Activated CD8-positive, alpha-beta memory T cell treated with anti-CD3 and anti-CD28 coated beads for 24 hours (primary cell): ENCODE measurements around the gene PPP1R12B.
"Not testable (repeated sequence)": the region's sequence is repeated elsewhere in the genome, so short reads cannot be mapped to it uniquely, and the experiment has no call there.

Source experiments
- DNase-seq: peaks from one replicate; pipeline ENCODE4 v3.0.0-alpha.2; 2020

Gene PPP1R12B

GRCh38 chr1:202348005-202348508 lies 442 bp upstream of the PPP1R12B start:
- no peak for DNase-seq

DNA sequence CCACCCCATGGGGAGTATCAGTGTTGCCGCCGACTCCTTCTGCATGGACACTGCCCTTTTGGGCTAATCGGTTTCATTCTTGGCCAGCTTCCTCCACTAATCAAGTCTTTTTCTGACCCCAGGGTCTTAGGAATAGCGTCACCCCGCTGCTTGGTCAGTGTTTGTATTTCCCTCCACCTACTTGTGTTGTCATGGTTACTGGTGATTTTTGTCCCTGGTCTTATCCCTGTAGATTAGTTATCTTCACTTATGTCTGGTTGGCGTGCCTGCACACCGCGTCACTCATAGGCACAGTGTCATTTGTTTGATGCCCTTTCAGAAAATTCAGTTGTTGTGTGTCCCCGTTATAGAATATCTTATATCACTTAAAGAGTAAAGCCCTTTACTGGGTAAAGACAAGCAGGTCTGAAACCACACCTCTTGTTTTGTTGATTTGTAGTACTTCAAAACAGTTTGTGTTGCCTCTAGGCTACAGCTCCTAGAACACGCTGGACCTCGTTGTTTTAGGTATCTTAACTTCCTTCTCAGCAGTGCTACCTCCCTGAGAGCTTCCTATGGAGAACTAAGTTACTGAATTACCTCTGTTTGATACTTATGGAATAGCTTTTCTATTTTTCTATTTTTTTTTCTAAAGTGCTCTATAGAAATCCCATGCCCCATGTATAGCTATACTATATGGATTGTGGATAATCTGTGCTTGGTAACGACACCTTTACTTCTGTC lies 868 bp downstream of the PPP1R12B start:
- no peak for DNase-seq

DNA sequence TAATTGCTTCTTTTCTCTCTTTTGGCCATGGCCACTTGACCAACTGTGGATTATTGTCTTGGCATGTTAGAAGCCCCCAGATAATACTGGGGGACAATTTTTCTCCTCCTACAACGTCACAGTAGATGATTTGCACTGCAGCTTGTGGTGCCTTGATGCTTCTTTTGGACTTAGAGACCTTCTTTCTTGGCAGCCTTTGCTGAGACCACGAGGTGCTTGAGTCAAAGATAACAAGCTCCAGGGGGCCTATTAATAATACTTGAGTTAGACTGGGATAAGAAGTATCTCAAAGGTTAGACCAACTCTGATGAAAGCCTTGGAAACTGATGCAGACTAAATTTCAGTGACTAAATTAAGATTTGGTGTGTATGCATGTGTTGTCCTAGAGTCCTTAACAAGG lies 3.2 kb downstream of the PPP1R12B start:
- no peak for DNase-seq

DNA sequence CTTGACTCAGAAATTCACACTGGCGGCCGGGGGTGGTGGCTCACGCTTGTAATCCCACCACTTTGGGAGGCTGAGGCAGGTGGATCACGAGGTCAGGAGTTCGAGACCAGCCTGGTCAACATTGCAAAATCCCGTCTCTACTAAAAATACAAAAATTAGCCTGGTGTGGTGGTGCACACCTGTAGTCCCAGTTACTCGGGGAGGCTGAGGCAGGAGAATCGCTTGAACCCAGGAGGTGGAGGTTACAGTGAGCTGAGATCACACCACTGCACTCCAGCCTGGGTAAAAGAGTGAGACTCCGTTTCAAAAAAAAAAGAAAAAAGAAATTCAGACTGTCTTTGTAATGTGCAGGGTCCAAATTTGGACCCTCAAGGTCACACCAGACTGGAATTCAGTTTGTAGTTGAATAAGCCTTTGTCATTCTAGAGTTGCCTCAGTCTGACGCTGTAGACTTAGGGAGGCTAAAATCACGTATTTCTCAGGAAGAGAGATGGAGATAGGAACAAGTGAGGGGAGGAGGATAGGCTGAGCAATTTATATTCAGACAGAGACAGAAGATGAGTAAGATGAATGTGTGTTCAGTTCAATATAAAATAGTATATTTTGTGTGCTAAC lies 4.2 kb downstream of the PPP1R12B start:
- DNase-seq: not testable (repeated sequence)

GRCh38 chr1:202355944-202356553 lies 7.5 kb downstream of the PPP1R12B start:
- no peak for DNase-seq

- DNase-seq: no peak
Observed at GRCh38 chr1:202357506-202357905, 9.0 kb downstream of the PPP1R12B start.

GRCh38 chr1:202361224-202361623 lies 12.7 kb downstream of the PPP1R12B start:
- no peak for DNase-seq

DNA sequence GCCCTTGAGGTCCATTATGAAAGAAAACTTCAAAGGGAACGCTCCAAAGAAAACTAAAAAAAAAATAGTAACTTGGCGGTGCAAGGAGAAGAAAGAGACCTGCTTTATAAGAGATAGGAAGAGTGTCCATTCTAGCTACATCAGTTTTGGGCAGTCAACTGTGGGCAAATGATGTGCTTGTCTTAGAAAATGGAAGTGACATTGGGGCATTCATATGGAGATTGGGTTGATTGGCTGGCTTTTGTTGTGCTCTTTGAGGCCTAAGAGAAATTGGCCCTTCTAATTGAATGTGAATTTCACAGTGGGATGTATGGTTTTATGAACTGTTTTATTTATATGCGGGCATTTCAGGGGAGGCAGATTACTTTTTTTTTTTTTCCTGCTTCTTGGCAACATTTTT lies 13.2 kb downstream of the PPP1R12B start:
- DNase-seq: no peak

DNA sequence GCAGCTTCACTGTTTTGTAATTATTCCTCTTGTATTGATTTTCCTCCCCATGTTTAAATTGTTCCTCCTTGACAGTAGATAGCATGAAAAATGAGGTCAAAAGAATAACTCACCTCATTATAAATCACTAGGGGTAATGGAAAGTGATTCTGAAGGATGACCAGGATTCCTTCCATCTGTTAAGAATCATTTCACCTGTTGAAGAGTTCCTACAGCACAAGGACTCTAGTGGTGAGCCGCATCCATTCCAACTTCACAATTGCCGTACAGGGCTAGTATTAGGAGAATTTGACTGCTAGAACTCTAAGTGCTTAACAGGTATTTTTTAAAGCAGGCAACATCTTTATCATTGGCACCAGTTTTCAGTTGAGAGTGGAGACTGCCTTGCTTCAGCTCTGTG lies 13.7 kb downstream of the PPP1R12B start:
- DNase-seq: no peak

GRCh38 chr1:202365092-202365815 lies 16.8 kb downstream of the PPP1R12B start:
- no peak for DNase-seq

DNA sequence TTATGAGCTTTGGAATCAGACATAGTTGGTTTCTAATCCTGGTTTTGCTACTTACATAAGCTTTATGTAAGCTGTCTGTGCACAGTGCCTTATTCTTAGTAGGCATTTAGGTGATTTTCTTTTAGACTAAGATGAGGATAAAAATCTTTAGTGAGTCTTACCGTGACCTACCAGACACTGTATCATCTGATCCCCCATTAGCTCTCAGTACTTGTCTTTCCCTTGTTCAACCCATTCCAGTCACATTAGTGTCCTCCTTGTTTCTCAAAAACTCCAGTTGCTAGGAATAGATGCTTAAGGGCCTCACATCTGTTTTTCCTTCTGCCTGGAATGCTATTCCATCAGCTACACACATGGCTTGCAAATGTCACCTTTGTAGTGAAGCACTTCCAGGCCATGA lies 18.8 kb downstream of the PPP1R12B start:
- DNase-seq: no peak

GRCh38 chr1:202370906-202371305 lies 22.4 kb downstream of the PPP1R12B start:
- not testable (repeated sequence) for DNase-seq

GRCh38 chr1:202374099-202374498 lies 25.6 kb downstream of the PPP1R12B start:
- no peak for DNase-seq

DNA sequence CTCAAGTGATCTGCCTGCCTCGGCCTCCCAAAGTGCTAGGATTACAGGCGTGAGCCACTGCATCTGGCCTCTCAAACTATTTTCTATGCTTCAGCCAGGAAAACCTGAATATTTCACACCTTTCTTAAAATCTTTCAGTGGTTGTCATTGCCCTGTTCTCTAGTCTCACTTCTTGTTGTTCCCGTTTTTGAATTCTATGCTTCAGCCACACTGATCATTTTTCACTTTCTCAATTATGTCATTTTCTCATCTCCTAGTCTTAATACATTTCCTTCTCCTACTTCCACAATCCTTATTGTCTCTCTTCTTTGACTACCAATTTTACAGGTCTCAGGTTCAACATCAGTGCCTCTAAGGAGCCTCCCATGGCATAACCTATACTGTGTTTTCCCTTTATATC lies 26.7 kb downstream of the PPP1R12B start:
- not testable (repeated sequence) for DNase-seq

DNA sequence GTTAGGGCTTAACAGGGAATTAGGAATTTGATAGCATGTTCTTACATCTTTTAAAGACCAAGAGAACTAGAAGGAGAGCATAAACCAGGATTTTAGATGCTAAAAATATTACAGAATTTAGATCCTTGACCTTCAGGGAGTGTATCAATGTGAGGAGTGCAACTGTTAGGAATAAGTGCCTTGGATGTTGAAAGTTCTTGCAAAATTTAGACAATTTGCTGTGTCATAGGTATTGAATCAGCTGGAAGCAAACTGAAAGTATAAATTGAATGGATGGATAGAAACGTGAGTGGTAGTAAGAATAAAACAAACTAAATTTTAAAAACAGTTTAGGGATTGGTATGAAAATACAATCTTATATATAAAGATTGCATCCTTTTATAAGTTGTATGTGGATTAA lies 27.7 kb downstream of the PPP1R12B start:
- DNase-seq: no peak

DNA sequence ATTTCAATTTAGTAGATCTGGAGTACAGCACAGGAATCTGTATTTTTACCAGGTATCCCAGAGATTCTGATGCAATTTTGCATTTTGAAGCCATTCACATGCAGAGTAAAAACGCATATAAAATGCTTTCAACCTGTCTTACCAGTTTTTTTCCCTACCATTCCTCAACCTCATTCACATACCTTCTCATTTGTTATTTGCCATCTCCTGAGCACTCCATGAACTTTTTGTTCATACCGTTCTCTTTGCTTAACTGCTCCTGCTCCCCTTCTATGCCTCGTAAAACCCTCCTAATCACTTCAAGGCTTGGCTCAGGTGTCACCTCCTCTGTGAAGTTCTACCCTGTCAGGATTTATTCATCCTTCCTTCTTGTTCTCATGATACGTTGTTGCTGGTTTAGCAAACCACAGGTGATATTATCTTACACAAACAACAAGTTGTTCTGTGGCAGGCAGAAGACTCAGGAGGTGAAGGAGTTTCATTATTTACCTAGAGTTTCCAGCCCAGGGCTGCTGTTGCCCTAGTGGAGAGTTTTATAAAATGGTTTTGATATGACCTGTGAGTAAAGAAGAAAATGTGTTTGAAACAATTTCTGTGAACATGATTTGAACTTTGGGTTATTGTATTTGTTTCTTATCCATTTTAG lies 31.5 kb downstream of the PPP1R12B start:
- DNase-seq: not testable (repeated sequence)

DNA sequence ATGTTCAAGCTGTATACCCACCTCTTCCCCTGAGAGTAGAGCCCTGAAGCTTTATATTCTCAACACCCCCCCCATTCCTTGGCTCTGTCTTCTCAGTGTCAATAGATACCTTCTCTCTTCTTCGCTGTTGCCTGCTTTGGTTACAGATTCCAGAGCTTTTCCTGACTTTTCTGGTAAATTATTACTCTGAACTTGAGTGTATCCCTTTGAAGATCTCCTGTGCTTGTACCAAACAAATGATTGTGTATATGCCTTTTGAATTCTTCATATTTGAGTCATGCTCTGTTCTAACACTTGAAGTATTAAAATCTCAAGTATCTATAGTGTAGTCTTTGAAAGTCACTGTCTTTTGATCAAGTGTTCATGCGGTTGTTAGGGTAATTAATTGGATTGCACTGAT lies 32.0 kb downstream of the PPP1R12B start:
- not testable (repeated sequence) for DNase-seq

- not testable (repeated sequence) for DNase-seq
Observed at GRCh38 chr1:202381867-202382266, 33.4 kb downstream of the PPP1R12B start.

GRCh38 chr1:202395831-202396230 lies 47.3 kb downstream of the PPP1R12B start:
- DNase-seq: not testable (repeated sequence)

GRCh38 chr1:202397256-202397655 lies 48.8 kb downstream of the PPP1R12B start:
- no peak for DNase-seq

DNA sequence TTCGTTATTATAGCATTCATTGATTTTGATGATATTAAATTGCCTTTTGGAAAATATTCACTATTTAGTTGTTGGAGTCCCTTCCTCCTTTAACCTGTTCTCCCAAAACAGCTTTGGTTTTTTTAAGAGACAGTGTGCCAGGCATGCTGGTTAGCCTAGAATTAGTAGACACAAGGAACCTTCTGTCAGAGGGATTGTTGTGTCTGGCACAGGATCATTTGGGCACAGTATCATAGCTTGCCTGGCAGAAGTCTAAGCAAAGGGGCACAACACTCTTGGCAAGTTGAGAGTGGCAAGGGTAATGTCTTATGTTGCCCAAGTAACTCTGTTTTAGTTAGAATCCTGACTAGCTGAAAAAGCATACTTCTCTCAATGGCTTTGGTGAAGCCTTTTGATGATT lies 49.9 kb downstream of the PPP1R12B start:
- DNase-seq: not testable (repeated sequence)

DNA sequence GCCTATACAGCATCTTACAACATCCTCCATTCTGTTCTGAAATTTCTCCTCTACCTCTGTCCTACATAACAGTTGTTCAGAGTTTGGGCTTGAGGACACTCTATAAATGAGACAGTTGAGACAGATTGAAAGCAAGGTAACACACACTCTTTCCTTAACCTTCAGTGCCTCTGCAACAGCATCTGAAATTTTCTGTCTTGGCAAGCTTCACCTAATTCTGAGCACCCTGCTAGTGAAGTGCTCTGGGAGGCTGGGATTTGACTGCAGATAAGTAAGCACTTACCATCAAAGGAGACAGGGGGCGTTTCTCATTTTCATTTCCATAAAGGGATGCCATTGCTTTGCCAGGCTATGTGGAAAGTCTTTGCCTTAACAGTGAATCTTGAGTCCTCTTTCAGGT lies 53.3 kb downstream of the PPP1R12B start:
- not testable (repeated sequence) for DNase-seq

DNA sequence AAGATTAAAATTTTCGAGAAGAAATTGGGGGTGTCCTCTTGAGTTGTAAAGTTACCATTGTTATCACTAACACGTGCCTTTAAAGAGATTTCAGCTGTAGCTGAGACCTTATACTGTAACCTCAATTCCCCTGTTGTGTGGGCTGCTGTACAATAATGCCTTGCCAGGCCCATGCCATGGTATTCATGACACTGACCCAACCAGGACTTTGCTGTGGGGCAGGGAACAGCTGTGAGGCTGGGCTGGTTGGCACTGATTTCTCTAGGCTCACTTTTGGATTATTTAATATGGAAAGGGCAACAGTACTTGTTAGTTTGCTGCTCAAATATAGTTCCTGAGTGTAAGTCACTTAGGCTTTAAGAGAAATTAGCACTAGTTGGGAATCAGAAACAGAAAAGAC lies 54.9 kb downstream of the PPP1R12B start:
- not testable (repeated sequence) for DNase-seq
